Measurements from ENCODE around the gene MCRS1. TPM values are rescaled to one million over a fixed set of nuclear protein-coding genes. Genes with fewer than 3 reads are reported as not detected.
"Not testable (repeated sequence)": the region's sequence is repeated elsewhere in the genome, so short reads cannot be mapped to it uniquely, and the experiment has no call there.

The MCRS1 gene, protein sequence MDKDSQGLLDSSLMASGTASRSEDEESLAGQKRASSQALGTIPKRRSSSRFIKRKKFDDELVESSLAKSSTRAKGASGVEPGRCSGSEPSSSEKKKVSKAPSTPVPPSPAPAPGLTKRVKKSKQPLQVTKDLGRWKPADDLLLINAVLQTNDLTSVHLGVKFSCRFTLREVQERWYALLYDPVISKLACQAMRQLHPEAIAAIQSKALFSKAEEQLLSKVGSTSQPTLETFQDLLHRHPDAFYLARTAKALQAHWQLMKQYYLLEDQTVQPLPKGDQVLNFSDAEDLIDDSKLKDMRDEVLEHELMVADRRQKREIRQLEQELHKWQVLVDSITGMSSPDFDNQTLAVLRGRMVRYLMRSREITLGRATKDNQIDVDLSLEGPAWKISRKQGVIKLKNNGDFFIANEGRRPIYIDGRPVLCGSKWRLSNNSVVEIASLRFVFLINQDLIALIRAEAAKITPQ
- 54.7 TPM for polyA plus RNA-seq
- long read RNA-seq, donor 1, transcript MCRS1-201 (15 exons, 1,928 nt), result major isoform, 6 of 7 reads
- long read RNA-seq, donor 1, partial matches to known transcripts, result 0 of 7 reads
- long read RNA-seq, donor 1, other reads (novel, unspliced or antisense), result 0 of 7 reads
- long read RNA-seq, donor 2, transcript MCRS1-201 (15 exons, 1,928 nt), result major isoform, 18 of 21 reads
- long read RNA-seq, donor 2, partial matches to known transcripts, result 0 of 21 reads
- long read RNA-seq, donor 2, other reads (novel, unspliced or antisense), result 0 of 21 reads
- long read RNA-seq, donor 3, result 0 reads
- long read RNA-seq, donor 4, partial matches to known transcripts, result 0 of 2 reads
- long read RNA-seq, donor 4, other reads (novel, unspliced or antisense), result 0 of 2 reads
- long read RNA-seq, donor 5, transcript MCRS1-201 (15 exons, 1,928 nt), result major isoform, 16 of 18 reads
- long read RNA-seq, donor 5, partial matches to known transcripts, result 0 of 18 reads
- long read RNA-seq, donor 5, other reads (novel, unspliced or antisense), result 0 of 18 reads
- long read RNA-seq, donor 6, transcript MCRS1-201 (15 exons, 1,928 nt), result major isoform, 12 of 13 reads
- long read RNA-seq, donor 6, partial matches to known transcripts, result 0 of 13 reads
- long read RNA-seq, donor 6, other reads (novel, unspliced or antisense), result 0 of 13 reads
- long read RNA-seq, donor 7, transcript MCRS1-201 (15 exons, 1,928 nt), result major isoform, 9 of 9 reads
- long read RNA-seq, donor 7, partial matches to known transcripts, result 0 of 9 reads
- long read RNA-seq, donor 7, other reads (novel, unspliced or antisense), result 0 of 9 reads
- long read RNA-seq, donor 8, transcript MCRS1-201 (15 exons, 1,928 nt), result major isoform, 21 of 23 reads
- long read RNA-seq, donor 8, partial matches to known transcripts, result 0 of 23 reads
- long read RNA-seq, donor 8, other reads (novel, unspliced or antisense), result 0 of 23 reads
- long read RNA-seq, donor 9, transcript MCRS1-201 (15 exons, 1,928 nt), result major isoform, 11 of 13 reads
- long read RNA-seq, donor 9, partial matches to known transcripts, result 0 of 13 reads
- long read RNA-seq, donor 9, other reads (novel, unspliced or antisense), result 0 of 13 reads
- long read RNA-seq, donor 10, transcript MCRS1-201 (15 exons, 1,928 nt), result major isoform, 15 of 20 reads
- long read RNA-seq, donor 10, partial matches to known transcripts, result 0 of 20 reads
- long read RNA-seq, donor 10, other reads (novel, unspliced or antisense), result 0 of 20 reads
- long read RNA-seq, donor 11, transcript MCRS1-201 (15 exons, 1,928 nt), result major isoform, 9 of 11 reads
- long read RNA-seq, donor 11, partial matches to known transcripts, result 0 of 11 reads
- long read RNA-seq, donor 11, other reads (novel, unspliced or antisense), result 0 of 11 reads

DNA sequence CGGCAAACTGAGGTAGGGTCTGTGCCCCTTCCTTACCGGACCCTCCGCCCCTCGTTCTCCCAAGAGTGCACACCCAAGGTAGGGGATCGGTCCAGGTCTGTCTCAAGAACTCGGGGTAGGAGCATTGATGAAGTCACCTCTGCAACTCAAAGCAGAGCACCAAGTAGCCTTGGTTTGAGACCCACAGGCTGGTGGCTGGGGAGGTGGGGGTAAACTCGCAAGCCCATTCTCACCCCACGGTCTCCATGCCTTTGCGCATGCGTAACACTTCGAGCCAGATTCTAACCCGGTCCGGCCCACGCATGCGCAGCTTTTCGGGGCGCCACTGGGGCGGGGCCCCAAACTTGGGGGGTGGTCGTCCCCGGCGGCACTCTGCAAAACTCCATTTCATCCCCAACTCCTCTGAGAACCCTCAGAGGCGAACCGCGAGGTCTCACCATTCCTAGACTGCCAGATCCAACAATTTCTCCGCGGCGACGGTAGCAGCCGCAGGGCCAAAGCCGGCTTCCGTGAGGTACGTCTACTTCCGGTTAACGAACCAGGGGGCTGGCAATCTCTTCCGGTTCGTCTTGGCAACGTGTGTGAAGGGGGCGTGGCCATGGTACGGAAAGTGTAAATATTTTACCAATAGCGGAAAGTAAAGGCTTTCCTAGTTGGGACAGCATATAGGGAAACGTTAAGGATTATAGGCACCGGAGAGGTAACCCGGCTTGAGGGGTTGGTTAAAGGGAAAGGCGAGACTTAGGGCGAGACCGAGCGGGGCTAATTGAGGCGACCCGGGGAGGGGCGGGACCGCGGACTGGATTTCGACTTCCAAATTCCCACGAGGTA, at the start of gene MCRS1:
Gene MCRS1, minus strand, starts transcription at position 532 of the 831 bp plus-strand sequence. CDS start 1,411 bp downstream, outside the sequence.
- Histone ChIP-seq H3K9me3 (ENCODE audit: control insufficient read depth, low read depth, low read length) (no peaks in the 10 kb centered on the region), H3K36me3 (ENCODE audit: control insufficient read depth, insufficient read depth, low read length) (peaks cover 32% of the 10 kb centered on the region), H3K4me3 (ENCODE audit: low read length) (peak within 1 kb of the TSS; percentile 74), H3K27me3 (ENCODE audit: control insufficient read depth, insufficient read depth, low read length) (no peaks in the 10 kb centered on the region), H3K4me1 (ENCODE audit: control insufficient read depth, insufficient read depth, low read length) (peaks cover 12% of the 10 kb centered on the region), H3K27ac (ENCODE audit: low read length) (peak within 1 kb of the TSS; percentile 45)
- DNase-seq, result peak; percentile 90 to 94
- WGBS (ENCODE audit: insufficient coverage, low lambda C conversion rate), result no CpG with 5 or more reads among the region's 54 CpGs

DNA sequence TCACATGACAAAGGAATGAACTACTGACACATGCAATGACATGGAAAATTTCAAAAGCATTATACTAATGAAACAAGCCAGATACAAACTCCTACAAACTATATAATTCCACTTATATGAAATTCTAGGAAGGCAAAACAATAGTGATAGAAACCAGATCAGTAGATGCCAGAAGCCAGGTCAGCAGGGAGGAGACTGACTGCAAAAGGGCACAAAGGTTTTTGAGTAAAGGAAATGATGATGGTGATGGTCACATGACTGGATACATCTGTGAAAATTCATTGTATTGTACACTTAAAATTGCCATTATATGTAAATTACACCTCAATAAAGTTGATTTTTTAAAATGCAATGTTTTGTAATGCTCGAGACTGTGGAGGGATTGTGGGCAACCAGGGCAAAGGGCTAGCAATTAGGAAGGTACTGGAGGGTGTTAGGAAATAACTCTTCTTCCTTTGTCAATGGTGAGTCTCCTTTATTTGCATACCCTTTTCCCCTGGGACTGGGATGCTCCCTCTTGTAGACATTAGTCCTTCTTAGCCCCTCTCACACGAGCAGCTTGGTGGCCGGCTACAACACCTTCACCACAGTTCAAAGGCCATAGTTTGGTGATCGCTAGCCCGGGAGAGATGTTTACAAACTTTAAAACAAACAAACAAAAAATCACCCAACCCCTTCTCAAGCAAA, 48.7 kb upstream of the MCRS1 start:
- DNase-seq, result no peak
- Histone ChIP-seq H3K9me3 (ENCODE audit: control insufficient read depth, low read depth, low read length) (no peaks in the 10 kb centered on the region), H3K4me1 (ENCODE audit: control insufficient read depth, insufficient read depth, low read length) (peaks cover 2% of the 10 kb centered on the region), H3K27ac (ENCODE audit: low read length) (no peak overlapping the region), H3K36me3 (ENCODE audit: control insufficient read depth, insufficient read depth, low read length) (no peaks in the 10 kb centered on the region), H3K27me3 (ENCODE audit: control insufficient read depth, insufficient read depth, low read length) (peaks cover 14% of the 10 kb centered on the region), H3K4me3 (ENCODE audit: low read length) (no peak overlapping the region)
- WGBS (ENCODE audit: insufficient coverage, low lambda C conversion rate), result no CpG with 5 or more reads among the region's 5 CpGs

DNA sequence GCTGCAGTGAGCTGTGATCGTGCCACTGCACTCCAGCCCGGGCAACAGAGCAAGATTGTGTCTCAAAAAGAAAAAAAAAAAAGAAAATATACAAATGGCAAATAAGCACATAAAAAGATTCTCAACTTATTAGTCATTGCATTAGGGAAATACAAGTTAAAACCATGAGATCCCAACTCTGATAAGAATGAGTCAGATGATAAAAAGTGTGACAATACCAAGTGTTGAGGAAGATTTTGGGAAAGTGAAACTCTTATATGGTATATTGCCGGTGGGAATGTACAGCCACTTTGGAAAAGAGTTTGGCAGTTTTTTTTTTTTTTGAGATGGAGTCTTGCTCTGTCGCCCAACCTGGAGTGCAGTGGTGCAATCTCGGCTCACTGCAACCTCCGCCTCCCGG, 47.8 kb upstream of the MCRS1 start:
- DNase-seq, result no peak
- no CpG with 5 or more reads among the region's 7 CpGs for WGBS (ENCODE audit: insufficient coverage, low lambda C conversion rate)
- no peaks in the 10 kb centered on the region for H3K4me1 ChIP-seq (ENCODE audit: control insufficient read depth, insufficient read depth, low read length)
- H3K27ac ChIP-seq (ENCODE audit: low read length), result no peak overlapping the region
- no peak overlapping the region for H3K4me3 ChIP-seq (ENCODE audit: low read length)
- peaks cover 14% of the 10 kb centered on the region for H3K27me3 ChIP-seq (ENCODE audit: control insufficient read depth, insufficient read depth, low read length)
- H3K36me3 ChIP-seq (ENCODE audit: control insufficient read depth, insufficient read depth, low read length), result no peaks in the 10 kb centered on the region
- peaks cover 9% of the 10 kb centered on the region for H3K9me3 ChIP-seq (ENCODE audit: control insufficient read depth, low read depth, low read length)

DNA sequence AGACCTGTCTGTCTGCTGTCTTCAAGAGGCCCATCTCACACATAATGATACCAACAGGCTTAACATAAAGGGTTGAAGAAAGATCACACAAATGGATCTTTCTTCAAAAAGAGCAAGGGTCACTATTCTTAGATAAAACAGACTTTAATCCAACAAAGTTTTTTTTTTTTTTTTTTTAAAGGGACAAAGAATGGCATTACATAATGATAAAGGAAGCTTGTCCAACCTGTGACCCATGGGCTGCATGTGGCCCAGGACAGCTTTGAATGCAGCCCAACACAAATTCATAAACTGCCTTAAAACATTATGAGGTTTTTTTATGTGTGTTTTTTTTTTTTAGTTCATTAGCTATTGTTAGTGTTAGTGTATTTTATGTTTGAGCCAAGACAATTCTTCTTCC, 44.3 kb upstream of the MCRS1 start:
- no peak for DNase-seq
- Histone ChIP-seq H3K27me3 (ENCODE audit: control insufficient read depth, insufficient read depth, low read length) (peaks cover 2% of the 10 kb centered on the region), H3K4me3 (ENCODE audit: low read length) (no peak overlapping the region), H3K9me3 (ENCODE audit: control insufficient read depth, low read depth, low read length) (peaks cover 18% of the 10 kb centered on the region), H3K36me3 (ENCODE audit: control insufficient read depth, insufficient read depth, low read length) (no peaks in the 10 kb centered on the region), H3K27ac (ENCODE audit: low read length) (no peak overlapping the region), H3K4me1 (ENCODE audit: control insufficient read depth, insufficient read depth, low read length) (no peaks in the 10 kb centered on the region)

DNA sequence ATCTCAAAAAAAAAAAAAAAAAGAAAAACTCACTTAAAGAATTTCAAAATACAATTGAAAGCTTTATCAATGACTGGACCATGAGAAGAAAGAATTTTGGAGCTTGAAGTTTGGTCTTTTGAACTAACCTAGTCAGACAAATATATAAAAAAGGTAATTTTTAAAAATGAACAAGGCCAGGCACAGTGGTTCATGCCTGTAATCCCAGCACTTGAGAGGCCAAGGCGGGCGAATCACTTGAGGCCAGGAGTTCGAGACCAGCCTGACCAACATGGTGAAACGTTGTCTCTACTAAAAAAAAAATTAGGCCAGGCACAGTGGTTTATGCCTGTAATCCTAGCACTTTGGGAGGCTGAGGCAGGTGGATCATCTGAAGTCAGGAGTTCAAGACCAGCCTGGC, 42.8 kb upstream of the MCRS1 start:
- not testable (repeated sequence) for H3K27me3 ChIP-seq (ENCODE audit: control insufficient read depth, insufficient read depth, low read length); DNase-seq; H3K27ac ChIP-seq (ENCODE audit: low read length); H3K4me3 ChIP-seq (ENCODE audit: low read length); H3K36me3 ChIP-seq (ENCODE audit: control insufficient read depth, insufficient read depth, low read length); H3K4me1 ChIP-seq (ENCODE audit: control insufficient read depth, insufficient read depth, low read length)
- peaks cover 18% of the 10 kb centered on the region for H3K9me3 ChIP-seq (ENCODE audit: control insufficient read depth, low read depth, low read length)
- no CpG with 5 or more reads among the region's 4 CpGs for WGBS (ENCODE audit: insufficient coverage, low lambda C conversion rate)

DNA sequence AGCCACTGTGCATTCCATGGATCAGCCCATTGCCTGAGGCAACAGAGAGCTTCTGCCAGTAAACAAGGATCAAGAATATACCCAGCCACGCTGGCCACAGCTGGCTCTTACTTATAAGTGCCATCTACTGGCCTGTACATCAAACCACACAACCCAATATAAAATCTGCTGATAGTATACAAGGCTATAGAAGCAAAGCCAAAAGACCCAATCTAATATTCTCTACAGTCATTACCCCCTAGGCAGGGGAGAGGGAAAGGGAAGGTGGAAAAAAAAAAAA, 41.9 kb upstream of the MCRS1 start:
- DNase-seq, result no peak
- no peaks in the 10 kb centered on the region for H3K4me1 ChIP-seq (ENCODE audit: control insufficient read depth, insufficient read depth, low read length)
- no peaks in the 10 kb centered on the region for H3K36me3 ChIP-seq (ENCODE audit: control insufficient read depth, insufficient read depth, low read length)
- peaks cover 18% of the 10 kb centered on the region for H3K9me3 ChIP-seq (ENCODE audit: control insufficient read depth, low read depth, low read length)
- no peaks in the 10 kb centered on the region for H3K27me3 ChIP-seq (ENCODE audit: control insufficient read depth, insufficient read depth, low read length)
- no peak overlapping the region for H3K4me3 ChIP-seq (ENCODE audit: low read length)
- WGBS (ENCODE audit: insufficient coverage, low lambda C conversion rate), result no CpG with 5 or more reads among the region's 1 CpG
- no peak overlapping the region for H3K27ac ChIP-seq (ENCODE audit: low read length)

DNA sequence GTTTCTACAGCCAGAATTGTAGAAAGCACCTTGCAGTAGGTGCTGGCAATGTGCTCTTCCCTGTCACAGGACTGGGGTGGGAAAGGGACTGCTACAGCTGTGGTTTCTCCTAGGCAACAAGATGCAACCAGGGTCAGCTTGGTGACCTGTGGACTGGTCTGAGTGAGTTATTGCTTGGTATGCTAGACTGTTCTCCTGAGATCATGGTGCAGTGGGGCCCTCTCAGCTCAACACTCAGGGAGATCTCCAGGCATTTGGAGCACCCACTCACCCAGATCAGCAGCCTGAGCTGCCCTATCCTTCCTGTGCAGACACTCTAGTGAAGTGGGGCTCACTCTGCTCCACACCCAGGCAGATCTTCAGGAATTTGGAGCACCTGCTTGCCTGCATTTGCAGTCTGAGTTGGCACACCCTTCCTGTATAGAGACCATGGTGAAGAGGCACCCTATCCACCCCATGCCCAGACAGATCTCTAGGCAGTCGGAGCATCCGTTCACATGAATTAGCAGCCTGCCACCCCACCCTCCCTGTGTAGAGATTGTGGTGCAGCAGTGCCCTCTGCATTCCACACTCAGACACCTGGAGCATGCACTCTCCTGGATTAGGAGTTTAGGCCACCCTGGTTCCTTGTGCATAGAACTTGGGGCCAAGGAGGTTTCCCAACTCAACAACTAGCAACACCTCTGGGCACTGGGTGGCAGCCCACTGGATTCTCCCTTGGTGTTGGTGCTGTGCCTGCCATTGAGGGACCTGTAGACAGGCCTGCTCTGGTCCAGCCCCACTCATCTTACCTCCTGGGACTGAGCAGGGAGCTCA, 41.3 kb upstream of the MCRS1 start:
- no CpG with 5 or more reads among the region's 2 CpGs for WGBS (ENCODE audit: insufficient coverage, low lambda C conversion rate)
- H3K9me3 ChIP-seq (ENCODE audit: control insufficient read depth, low read depth, low read length), result peaks cover 18% of the 10 kb centered on the region
- DNase-seq, result peak; percentile 21 to 55
- H3K36me3 ChIP-seq (ENCODE audit: control insufficient read depth, insufficient read depth, low read length), result no peaks in the 10 kb centered on the region
- no peaks in the 10 kb centered on the region for H3K27me3 ChIP-seq (ENCODE audit: control insufficient read depth, insufficient read depth, low read length)
- H3K4me3 ChIP-seq (ENCODE audit: low read length), result no peak overlapping the region
- no peaks in the 10 kb centered on the region for H3K4me1 ChIP-seq (ENCODE audit: control insufficient read depth, insufficient read depth, low read length)
- H3K27ac ChIP-seq (ENCODE audit: low read length), result no peak overlapping the region

DNA sequence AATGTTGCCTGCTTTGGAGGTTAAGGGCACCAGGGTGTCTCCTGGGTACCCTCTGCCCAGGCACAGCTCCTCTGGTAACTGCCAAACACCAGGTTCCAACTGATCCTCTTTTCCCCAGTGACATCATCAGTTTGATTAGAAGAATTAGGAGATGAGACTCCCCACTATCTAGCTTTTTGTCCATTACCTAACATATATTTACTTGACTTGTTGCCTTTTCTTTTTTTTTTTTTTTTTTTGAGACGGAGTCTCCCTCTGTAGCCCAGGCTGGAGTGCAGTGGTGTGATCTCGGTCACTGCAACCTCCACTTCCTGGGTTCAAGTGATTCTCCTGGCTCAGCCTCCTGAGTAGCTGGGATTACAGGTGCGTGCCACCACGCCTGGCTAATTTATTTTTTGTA, 37.6 kb upstream of the MCRS1 start, which contains the start of gene FAM186B:
Gene FAM186B, minus strand, starts transcription at position 101 of the 400 bp plus-strand sequence. CDS start 162 bp downstream, outside the sequence.
- H3K4me3 ChIP-seq (ENCODE audit: low read length); H3K4me1 ChIP-seq (ENCODE audit: control insufficient read depth, insufficient read depth, low read length); H3K9me3 ChIP-seq (ENCODE audit: control insufficient read depth, low read depth, low read length); DNase-seq; H3K36me3 ChIP-seq (ENCODE audit: control insufficient read depth, insufficient read depth, low read length); H3K27me3 ChIP-seq (ENCODE audit: control insufficient read depth, insufficient read depth, low read length); H3K27ac ChIP-seq (ENCODE audit: low read length): not testable (repeated sequence)
- no CpG with 5 or more reads among the region's 4 CpGs for WGBS (ENCODE audit: insufficient coverage, low lambda C conversion rate)

Measured in large intestine (tissue), 12 donors.